GM12878 (cell line): Measurements from ENCODE around the gene OR5AR1. TPM values are rescaled to one million over a fixed set of nuclear protein-coding genes. Genes with fewer than 3 reads are reported as not detected.

Experiments
- ATAC-seq: fragments of 200-7000 bp; cut with Tn5 transposase; 3 replicates; pipeline ENCODE4 v1.9.1; 2020; ENCODE audit warnings: mild to moderate bottlenecking, moderate library complexity
- BruUV-seq: library from RNA; stranded (reverse); fragments of 400-500 nt; replicated peaks from 2 replicates; lab custom pipeline; 2021; lab: Mats Ljungman, UMichigan
- CTCF ChIA-PET: fragments of 300-600 bp; sonication (Branson Sonifier 250); formaldehyde crosslinking; extraction: SDS; loops from one replicate; lab custom pipeline; 2021; ENCODE audit warnings: inconsistent platforms; lab: Yijun Ruan, JAX
- POLR2A ChIA-PET: fragments of 350-600 bp; formaldehyde crosslinking; extraction: SDS; loops from one replicate; lab custom pipeline; 2021; ENCODE audit warnings: inconsistent platforms; lab: Charles Lee
- RAD21 ChIA-PET: fragments of 300-600 bp; sonication (Branson Sonifier 250); formaldehyde crosslinking; loops from one replicate; lab custom pipeline; 2023; ENCODE audit warnings: antibody characterized with exemption; ENCODE audit not compliant: unreplicated experiment; lab: Charles Lee
- SMC1A ChIA-PET: fragments of 300-600 bp; sonication (Branson Sonifier 250); formaldehyde crosslinking; loops from one replicate; lab custom pipeline; 2023; ENCODE audit not compliant: unreplicated experiment, uncharacterized antibody; lab: Charles Lee
- DNase-seq: peaks from one replicate; pipeline ENCODE4 v3.0.0-alpha.2; 2011; ENCODE audit warnings: low read depth, low spot score
- FAIRE-seq: peaks from 3 replicates; lab custom pipeline; 2011; peaks lifted over from hg19 to GRCh38; lab: Jason Lieb, UNC
- H2AFZ ChIP-seq: 2 replicates; pipeline ENCODE4 v1.6.0; 2011; ENCODE audit warnings: low read depth, low read length, control low read depth; ENCODE audit not compliant: control insufficient read depth
- H3K27ac ChIP-seq: 2 replicates; pipeline ENCODE4 v1.5.1; 2011; ENCODE audit warnings: control low read depth; ENCODE audit not compliant: control insufficient read depth, insufficient read depth
- H3K27me3 ChIP-seq, 2 experiments: replicated peaks in 1 of 2; 2 replicates each; pipeline versions ENCODE4 v1.6.0 to v1.6.1; 2011; ENCODE audit warnings: low read length in 1 of 2; ENCODE audit not compliant: control insufficient read depth in 2 of 2, insufficient read depth in 2 of 2
- H3K36me3 ChIP-seq, 2 experiments: 2 replicates each; pipeline ENCODE4 v1.5.1; 2011; ENCODE audit warnings: low read length in 1 of 2; ENCODE audit not compliant: control insufficient read depth in 2 of 2, insufficient read depth in 2 of 2
- H3K4me1 ChIP-seq: 2 replicates; pipeline ENCODE4 v1.6.1; 2011; ENCODE audit warnings: mild to moderate bottlenecking, low read length, moderate library complexity, mixed read lengths; ENCODE audit not compliant: control insufficient read depth, insufficient read depth
- H3K4me2 ChIP-seq: 2 replicates; pipeline ENCODE4 v1.6.0; 2011; ENCODE audit warnings: control low read depth; ENCODE audit not compliant: control insufficient read depth, insufficient read depth
- H3K4me3 ChIP-seq: fragments of 200-600 bp; sonication (generic); 2 replicates; pipeline ENCODE4 v1.5.1; 2016
- H3K79me2 ChIP-seq: 2 replicates; pipeline ENCODE4 v1.6.0; 2011; ENCODE audit warnings: low read length; ENCODE audit not compliant: control insufficient read depth, insufficient read depth
- H3K9ac ChIP-seq: 2 replicates; pipeline ENCODE4 v1.8.0; 2011; ENCODE audit warnings: low read length, control low read depth, mixed read lengths; ENCODE audit not compliant: control insufficient read depth, insufficient read depth
- H3K9me3 ChIP-seq: replicated peaks from 3 replicates; pipeline ENCODE4 v1.5.1; 2011; ENCODE audit warnings: mild to moderate bottlenecking, low read length; ENCODE audit not compliant: control insufficient read depth, insufficient read depth
- H4K20me1 ChIP-seq: 2 replicates; pipeline ENCODE4 v1.6.0; 2011; ENCODE audit not compliant: control insufficient read depth, insufficient read depth
- BHLHE40 ChIP-seq, 2 experiments: fragments of 450-650 bp in 1 of 2; IDR thresholded peaks; 2 replicates each; pipeline ENCODE4 v1.6.1; 2011 to 2017; ENCODE audit warnings: low read depth in 2 of 2, borderline replicate concordance in 1 of 2, improper control_type of control experiment in 1 of 2, low read length in 1 of 2, mild to moderate bottlenecking in 1 of 2
- E4F1 ChIP-seq: fragments of 450-650 bp; IDR thresholded peaks from 2 replicates; pipeline ENCODE4 v1.6.1; 2018; ENCODE audit warnings: borderline replicate concordance, mild to moderate bottlenecking; ENCODE audit not compliant: partially characterized antibody
- EED ChIP-seq: sonication (generic); IDR thresholded peaks from 2 replicates; pipeline ENCODE4 v1.6.1; 2016; ENCODE audit warnings: antibody characterized with exemption, low read depth
- ESRRA ChIP-seq: IDR thresholded peaks from 2 replicates; pipeline ENCODE4 v1.6.1; 2012; ENCODE audit warnings: mild to moderate bottlenecking, low read length, improper control_type of control experiment
- IKZF2 ChIP-seq, 2 experiments: fragments of 450-650 bp; IDR thresholded peaks; 2 replicates each; pipeline ENCODE4 v1.6.1; 2017; ENCODE audit warnings: mild to moderate bottlenecking in 2 of 2, moderate library complexity in 2 of 2
- KDM1A ChIP-seq: fragments of 200-600 bp; sonication (generic); IDR thresholded peaks from 2 replicates; pipeline ENCODE4 v1.6.1; 2016; ENCODE audit warnings: borderline replicate concordance
- NR2F1 ChIP-seq: fragments of 450-650 bp; conservative IDR thresholded peaks from 2 replicates; pipeline ENCODE4 v1.6.1; 2017; ENCODE audit warnings: mild to moderate bottlenecking
- PKNOX1 ChIP-seq: fragments of 450-650 bp; IDR thresholded peaks from 2 replicates; pipeline ENCODE4 v1.6.1; 2016; ENCODE audit warnings: mild to moderate bottlenecking
- POLR2A ChIP-seq: IDR thresholded peaks from 2 replicates; pipeline ENCODE4 v1.6.1; 2011; ENCODE audit warnings: low read depth, mild to moderate bottlenecking, low read length
- POU2F2 ChIP-seq: IDR thresholded peaks from 3 replicates; pipeline ENCODE4 v1.6.1; 2011; ENCODE audit warnings: low read depth, mild to moderate bottlenecking, low read length, borderline replicate concordance
- RAD51 ChIP-seq: fragments of 450-650 bp; IDR thresholded peaks from 2 replicates; pipeline ENCODE4 v1.6.1; 2016; ENCODE audit warnings: moderate library complexity, mild to moderate bottlenecking, inconsistent platforms
- RELA ChIP-seq: fragments of 450-650 bp; IDR thresholded peaks from 2 replicates; pipeline ENCODE4 v1.8.0; 2014; ENCODE audit warnings: borderline replicate concordance; ENCODE audit not compliant: partially characterized antibody
- RUNX3 ChIP-seq: IDR thresholded peaks from 2 replicates; pipeline ENCODE4 v1.6.1; 2012; ENCODE audit warnings: low read length, inconsistent platforms
- ZNF207 ChIP-seq: fragments of 450-650 bp; IDR thresholded peaks from 2 replicates; pipeline ENCODE4 v1.6.1; 2014; ENCODE audit warnings: antibody characterized with exemption, mild to moderate bottlenecking, borderline replicate concordance
- ZNF274 ChIP-seq: IDR thresholded peaks from one replicate; pipeline ENCODE4 v1.8.0; 2011; ENCODE audit not compliant: insufficient read length, insufficient read depth
- WGBS: methylation state at CpG from one replicate; pipeline ENCODE4 v1.1.6; 2016; ENCODE audit warnings: low lambda C conversion rate; ENCODE audit not compliant: insufficient replicate concordance, insufficient coverage; ENCODE audit errors: missing lambda C conversion rate; 5-methylcytosine and 5-hydroxymethylcytosine counted together
- in situ Hi-C: fragments of 300-500 bp; cut with MboI; formaldehyde crosslinking; loops from 9 replicates; pipeline ENCODE4 v1.14.3; 2018; ENCODE audit warnings: mixed read lengths
- intact Hi-C: fragments of 100-400 bp; cut with micrococcal nuclease; formaldehyde crosslinking; loops from one replicate; pipeline ENCODE4 v1.14.2; 2022; ENCODE audit not compliant: unreplicated experiment
- polyA plus RNA-seq, 11 experiments: library from polyadenylated mRNA; depleted of rRNA in 4 of 11; unstranded in 6 of 11; stranded (reverse) in 5 of 11; fragments of >200 nt; fragmentation: Nextera tagmentation in 4 of 11; fragmentation: Illumina TruSeq in 1 of 11; extraction: Ambion mirVana in 4 of 11; extraction: Trizol in 1 of 11; gene quantifications; 1 replicate in 1 of 11; 2 replicates in 10 of 11; pipeline versions ENCODE4 v1.2.1 to v1.2.3, GENCODE V29; 2011 to 2016; ENCODE audit warnings: inconsistent platforms in 2 of 11, missing spikeins in 2 of 11, low read depth in 1 of 11
- total RNA-seq, 4 experiments: library from RNA; depleted of rRNA in 3 of 4; stranded (reverse); fragments of >200 nt in 3 of 4; fragmentation: Illumina TruSeq in 1 of 4; extraction: Trizol in 1 of 4; gene quantifications; 2 replicates each; pipeline versions ENCODE4 v1.2.1 to v1.2.3, GENCODE V29; 2013 to 2021
- TF ChIP-seq, protein P1 (sequence below): IDR thresholded peaks from 2 replicates; pipeline ENCODE4 v1.6.1; 2011; ENCODE audit warnings: mild to moderate bottlenecking, low read depth, low read length, moderate library complexity; ENCODE audit not compliant: insufficient replicate concordance
- TF ChIP-seq, protein P2 (sequence below): fragments of 450-650 bp; formaldehyde crosslinking; IDR thresholded peaks from 2 replicates; pipeline ENCODE4 v1.4.0; 2020; ENCODE audit warnings: mild to moderate bottlenecking, moderate library complexity

OR5AR1 gene
- total and polyA plus RNA-seq, 10 of the 15 experiments (the other 5 are each of a cell fraction or from before 2014, with no cell fraction given) = not detected

DNA sequence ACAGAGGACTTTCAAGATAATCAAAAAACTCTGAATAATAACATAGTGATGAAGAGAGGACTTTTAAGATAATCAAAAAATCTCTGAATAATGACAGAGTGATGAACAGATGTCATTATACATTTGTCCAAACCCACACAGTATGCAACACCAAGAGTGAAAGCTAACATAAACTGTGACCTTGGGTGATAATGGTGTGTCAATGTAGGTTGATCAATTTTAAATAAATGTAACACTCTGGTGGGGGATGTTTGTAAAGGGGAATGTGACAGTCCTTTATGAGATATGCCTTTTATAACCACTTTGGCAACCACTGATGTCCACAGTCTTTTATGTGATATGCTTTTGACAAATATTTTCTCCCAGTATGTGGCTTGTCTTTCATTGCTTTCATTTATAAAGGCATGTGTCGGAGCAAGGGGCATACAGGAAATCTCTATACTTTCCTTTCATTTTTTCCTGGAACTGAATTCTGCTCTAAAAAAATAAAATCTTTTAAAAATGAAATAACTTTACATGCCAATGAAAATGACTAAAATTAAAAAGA, 25.1 kb downstream of the OR5AR1 start:
- CTCF ChIA-PET = no interaction called here
- no peaks in the 10 kb centered on the region for H3K36me3 ChIP-seq
- 0% methylated on average over 1 of the region's 1 CpG for WGBS
- RAD21 ChIA-PET = interaction anchor here (0.7 kb wide), 1 partner anchor 992 kb away, joined by 4 read pairs; no protein-coding TSS in a partner anchor
- H3K27ac ChIP-seq = no peak overlapping the region
- H3K79me2 ChIP-seq = no peaks in the 10 kb centered on the region
- H3K4me1 ChIP-seq = no peaks in the 10 kb centered on the region
- no TSS peak for BruUV-seq
- no peak overlapping the region for H2AFZ ChIP-seq
- FAIRE-seq = no peak
- H3K4me2 ChIP-seq = no peak overlapping the region
- no peaks in the 10 kb centered on the region for H3K9me3 ChIP-seq
- in situ Hi-C loops = no loop called here
- intact Hi-C loops = no loop called here
- no peaks in the 10 kb centered on the region for H4K20me1 ChIP-seq
- DNase-seq = no peak
- no peaks in the 10 kb centered on the region for H3K27me3 ChIP-seq
- SMC1A ChIA-PET = interaction anchor here (1.0 kb wide), 1 partner anchor 93 kb away, joined by 3 read pairs; no protein-coding TSS in a partner anchor
- no peak overlapping the region for H3K4me3 ChIP-seq
- POLR2A ChIA-PET = no interaction called here
- H3K9ac ChIP-seq = no peak overlapping the region
- no peak for ATAC-seq
- TF ChIP-seq PKNOX1 = no peak
- no peak for TF ChIP-seq EED
- no peak for TF ChIP-seq POU2F2
- TF ChIP-seq ZNF207 = no peak
- TF ChIP-seq, protein P1, sequence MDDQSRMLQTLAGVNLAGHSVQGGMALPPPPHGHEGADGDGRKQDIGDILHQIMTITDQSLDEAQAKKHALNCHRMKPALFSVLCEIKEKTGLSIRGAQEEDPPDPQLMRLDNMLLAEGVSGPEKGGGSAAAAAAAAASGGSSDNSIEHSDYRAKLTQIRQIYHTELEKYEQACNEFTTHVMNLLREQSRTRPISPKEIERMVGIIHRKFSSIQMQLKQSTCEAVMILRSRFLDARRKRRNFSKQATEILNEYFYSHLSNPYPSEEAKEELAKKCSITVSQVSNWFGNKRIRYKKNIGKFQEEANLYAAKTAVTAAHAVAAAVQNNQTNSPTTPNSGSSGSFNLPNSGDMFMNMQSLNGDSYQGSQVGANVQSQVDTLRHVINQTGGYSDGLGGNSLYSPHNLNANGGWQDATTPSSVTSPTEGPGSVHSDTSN = no peak
- TF ChIP-seq RAD51 = no peak
- TF ChIP-seq NR2F1 = no peak
- TF ChIP-seq POLR2A = no peak
- TF ChIP-seq, protein P2, sequence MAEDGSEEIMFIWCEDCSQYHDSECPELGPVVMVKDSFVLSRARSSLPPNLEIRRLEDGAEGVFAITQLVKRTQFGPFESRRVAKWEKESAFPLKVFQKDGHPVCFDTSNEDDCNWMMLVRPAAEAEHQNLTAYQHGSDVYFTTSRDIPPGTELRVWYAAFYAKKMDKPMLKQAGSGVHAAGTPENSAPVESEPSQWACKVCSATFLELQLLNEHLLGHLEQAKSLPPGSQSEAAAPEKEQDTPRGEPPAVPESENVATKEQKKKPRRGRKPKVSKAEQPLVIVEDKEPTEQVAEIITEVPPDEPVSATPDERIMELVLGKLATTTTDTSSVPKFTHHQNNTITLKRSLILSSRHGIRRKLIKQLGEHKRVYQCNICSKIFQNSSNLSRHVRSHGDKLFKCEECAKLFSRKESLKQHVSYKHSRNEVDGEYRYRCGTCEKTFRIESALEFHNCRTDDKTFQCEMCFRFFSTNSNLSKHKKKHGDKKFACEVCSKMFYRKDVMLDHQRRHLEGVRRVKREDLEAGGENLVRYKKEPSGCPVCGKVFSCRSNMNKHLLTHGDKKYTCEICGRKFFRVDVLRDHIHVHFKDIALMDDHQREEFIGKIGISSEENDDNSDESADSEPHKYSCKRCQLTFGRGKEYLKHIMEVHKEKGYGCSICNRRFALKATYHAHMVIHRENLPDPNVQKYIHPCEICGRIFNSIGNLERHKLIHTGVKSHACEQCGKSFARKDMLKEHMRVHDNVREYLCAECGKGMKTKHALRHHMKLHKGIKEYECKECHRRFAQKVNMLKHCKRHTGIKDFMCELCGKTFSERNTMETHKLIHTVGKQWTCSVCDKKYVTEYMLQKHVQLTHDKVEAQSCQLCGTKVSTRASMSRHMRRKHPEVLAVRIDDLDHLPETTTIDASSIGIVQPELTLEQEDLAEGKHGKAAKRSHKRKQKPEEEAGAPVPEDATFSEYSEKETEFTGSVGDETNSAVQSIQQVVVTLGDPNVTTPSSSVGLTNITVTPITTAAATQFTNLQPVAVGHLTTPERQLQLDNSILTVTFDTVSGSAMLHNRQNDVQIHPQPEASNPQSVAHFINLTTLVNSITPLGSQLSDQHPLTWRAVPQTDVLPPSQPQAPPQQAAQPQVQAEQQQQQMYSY (CRISPR knock-in tag) = no peak
- TF ChIP-seq RUNX3 = no peak
- TF ChIP-seq E4F1 = no peak
- TF ChIP-seq IKZF2 (IDR thresholded peaks at IDR 0.05) = no peak
- no peak for TF ChIP-seq ESRRA
- no peak for TF ChIP-seq RELA
- TF ChIP-seq BHLHE40 (IDR thresholded peaks at IDR 0.05; ENCODE audit: borderline replicate concordance in 1 of 2, low read depth in 2 of 2, low read length in 1 of 2) = no peak
- no peak for TF ChIP-seq KDM1A
- TF ChIP-seq ZNF274 = no peak
